A549 (cell line): ENCODE measurements around the gene VBP1. TPM values are rescaled to one million over a fixed set of nuclear protein-coding genes. Genes with fewer than 3 reads are reported as not detected.

Experiments
- ATAC-seq, 2 experiments: fragments of 200-7000 bp in 1 of 2; fragments of >200 bp in 1 of 2; cut with Nextera tagmentation in 1 of 2; cut with Tn5 transposase in 1 of 2; 3 replicates each; pipeline versions ENCODE4 v1.8.0 to v1.9.1; 2018 to 2020; ENCODE audit warnings: mild to moderate bottlenecking in 1 of 2, moderate library complexity in 1 of 2
- CTCF ChIA-PET: fragments of 300-600 bp; sonication (Branson Sonifier 250); formaldehyde crosslinking; extraction: SDS; loops from one replicate; lab custom pipeline; 2021; ENCODE audit warnings: antibody characterized with exemption, inconsistent platforms; lab: Yijun Ruan, JAX
- POLR2A ChIA-PET: fragments of 350-600 bp; formaldehyde crosslinking; extraction: SDS; loops from one replicate; lab custom pipeline; 2021; ENCODE audit warnings: antibody characterized with exemption, inconsistent platforms; lab: Yijun Ruan, JAX
- DNase-seq, 2 experiments: peaks; one replicate each; pipeline versions ENCODE4 v3.0.0 to v3.0.0-alpha.2; 2011 to 2016; ENCODE audit warnings: low read depth in 1 of 2, low spot score in 1 of 2
- FAIRE-seq: peaks from 2 replicates; lab custom pipeline; 2011; peaks lifted over from hg19 to GRCh38; lab: Jason Lieb, UNC
- H3K27ac ChIP-seq, 2 experiments: fragments of >200 bp; sonication (Bioruptor Twin); formaldehyde crosslinking; 3 replicates each; pipeline ENCODE4 v1.5.1; 2016 to 2017
- H3K4me1 ChIP-seq: fragments of >200 bp; sonication (Bioruptor Twin); formaldehyde crosslinking; 3 replicates; pipeline ENCODE4 v1.6.1; 2016
- H3K4me2 ChIP-seq: fragments of >200 bp; sonication (Bioruptor Twin); formaldehyde crosslinking; 3 replicates; pipeline ENCODE4 v1.6.1; 2016
- H3K4me3 ChIP-seq: fragments of >200 bp; sonication (Bioruptor Twin); formaldehyde crosslinking; 3 replicates; pipeline ENCODE4 v1.5.1; 2016
- H3K9me3 ChIP-seq: fragments of >200 bp; sonication (Bioruptor Twin); formaldehyde crosslinking; 3 replicates; pipeline ENCODE4 v1.6.1; 2016
- ATOH8 ChIP-seq: fragments of 250-450 bp; sonication (Bioruptor Pico); IDR thresholded peaks from 2 replicates; pipeline ENCODE4 v1.5.0; 2020; ENCODE audit warnings: low read depth, mild to moderate bottlenecking, moderate library complexity
- BCL3 ChIP-seq: fragments of >200 bp; sonication (Bioruptor Twin); formaldehyde crosslinking; IDR thresholded peaks from 3 replicates; pipeline ENCODE4 v1.6.1; 2016
- CBX2 ChIP-seq: fragments of 200-600 bp; sonication (generic); IDR thresholded peaks from 2 replicates; pipeline ENCODE4 v1.6.1; 2016; ENCODE audit warnings: low read depth, mild to moderate bottlenecking, borderline replicate concordance
- CEBPB ChIP-seq, 2 experiments: fragments of >200 bp in 1 of 2; sonication (Bioruptor Twin) in 1 of 2; formaldehyde crosslinking in 1 of 2; IDR thresholded peaks; 2 replicates each; pipeline ENCODE4 v1.6.1; 2012 to 2016
- CHD2 ChIP-seq: fragments of 150-350 bp; IDR thresholded peaks from 2 replicates; pipeline ENCODE4 v1.6.1; 2014; ENCODE audit warnings: low read length; ENCODE audit not compliant: partially characterized antibody
- EHF ChIP-seq: fragments of 250-450 bp; sonication (Bioruptor Pico); IDR thresholded peaks from 2 replicates; pipeline ENCODE4 v1.5.0; 2020; ENCODE audit warnings: mild to moderate bottlenecking
- EP300 ChIP-seq, 2 experiments: fragments of >200 bp; sonication (Bioruptor Twin); formaldehyde crosslinking; IDR thresholded peaks; 2 replicates in 1 of 2; 3 replicates in 1 of 2; pipeline ENCODE4 v1.6.1; 2016 to 2017
- ESRRA ChIP-seq: fragments of 150-350 bp; IDR thresholded peaks from 2 replicates; pipeline ENCODE4 v1.6.1; 2014; ENCODE audit warnings: mild to moderate bottlenecking, low read length, borderline replicate concordance
- FOSL2 ChIP-seq, 2 experiments: fragments of 450-650 bp in 1 of 2; fragments of >200 bp in 1 of 2; sonication (Bioruptor Twin) in 1 of 2; formaldehyde crosslinking; IDR thresholded peaks; 2 replicates each; pipeline versions ENCODE4 v1.5.0 to v1.6.1; 2016 to 2020; ENCODE audit warnings: mild to moderate bottlenecking in 1 of 2, moderate library complexity in 1 of 2
- HEYL ChIP-seq: fragments of 250-450 bp; sonication (Bioruptor Pico); IDR thresholded peaks from 2 replicates; pipeline ENCODE4 v1.8.0; 2021; ENCODE audit warnings: mild to moderate bottlenecking, moderate library complexity
- HOXB13 ChIP-seq: fragments of 250-450 bp; sonication (Bioruptor Pico); IDR thresholded peaks from 2 replicates; pipeline ENCODE4 v1.5.0; 2020; ENCODE audit warnings: low read depth, mild to moderate bottlenecking, moderate library complexity
- HOXB5 ChIP-seq: fragments of 250-450 bp; sonication (Bioruptor Pico); IDR thresholded peaks from 2 replicates; pipeline ENCODE4 v1.5.0; 2020; ENCODE audit warnings: mild to moderate bottlenecking, moderate library complexity
- KDM5A ChIP-seq: fragments of 200-600 bp; sonication (generic); IDR thresholded peaks from 2 replicates; pipeline ENCODE4 v1.6.1; 2016; ENCODE audit warnings: antibody characterized with exemption, mild to moderate bottlenecking
- MAFK ChIP-seq: fragments of 450-650 bp; IDR thresholded peaks from 2 replicates; pipeline ENCODE4 v1.6.1; 2014; ENCODE audit not compliant: partially characterized antibody
- MAZ ChIP-seq: fragments of 150-350 bp; IDR thresholded peaks from 2 replicates; pipeline ENCODE4 v1.6.1; 2014; ENCODE audit warnings: antibody characterized with exemption, low read depth, low read length, borderline replicate concordance
- MYC ChIP-seq: IDR thresholded peaks from 2 replicates; pipeline ENCODE4 v1.6.1; 2012; ENCODE audit warnings: mild to moderate bottlenecking, inconsistent platforms, low read length, improper control_type of control experiment, borderline replicate concordance
- NPAS2 ChIP-seq: fragments of 250-450 bp; sonication (Bioruptor Pico); IDR thresholded peaks from 2 replicates; pipeline ENCODE4 v1.8.0; 2022; ENCODE audit warnings: mild to moderate bottlenecking, moderate library complexity, borderline replicate concordance
- POLR2AphosphoS2 ChIP-seq: conservative IDR thresholded peaks from 2 replicates; pipeline ENCODE4 v1.6.1; 2012; ENCODE audit warnings: low read length, improper control_type of control experiment, inconsistent platforms
- RARB ChIP-seq: fragments of 250-450 bp; sonication (Bioruptor Pico); IDR thresholded peaks from 2 replicates; pipeline ENCODE4 v1.8.0; 2021; ENCODE audit warnings: mild to moderate bottlenecking, moderate library complexity
- RCOR1 ChIP-seq: fragments of 150-350 bp; IDR thresholded peaks from 2 replicates; pipeline ENCODE4 v1.6.1; 2014; ENCODE audit warnings: antibody characterized with exemption, low read length, low read depth
- REST ChIP-seq: fragments of 200-600 bp; sonication (generic); IDR thresholded peaks from 2 replicates; pipeline ENCODE4 v1.6.1; 2016; ENCODE audit warnings: antibody characterized with exemption, mild to moderate bottlenecking, moderate library complexity
- RFX5 ChIP-seq: fragments of 450-650 bp; IDR thresholded peaks from 2 replicates; pipeline ENCODE4 v1.7.1; 2014; ENCODE audit warnings: antibody characterized with exemption, mild to moderate bottlenecking, moderate library complexity
- SMC3 ChIP-seq: fragments of >200 bp; sonication (Bioruptor Twin); formaldehyde crosslinking; IDR thresholded peaks from 3 replicates; pipeline ENCODE4 v1.6.1; 2018; ENCODE audit warnings: inconsistent platforms
- TFCP2L1 ChIP-seq: fragments of 250-450 bp; sonication (Bioruptor Pico); IDR thresholded peaks from 2 replicates; pipeline ENCODE4 v1.5.0; 2021; ENCODE audit warnings: mild to moderate bottlenecking
- TP53 ChIP-seq: fragments of 250-450 bp; sonication (Bioruptor Pico); IDR thresholded peaks from 2 replicates; pipeline ENCODE4 v1.5.0; 2021; ENCODE audit warnings: mild to moderate bottlenecking, moderate library complexity
- ZC3H11A ChIP-seq: fragments of 450-650 bp; IDR thresholded peaks from 2 replicates; pipeline ENCODE4 v1.6.1; 2014; ENCODE audit warnings: antibody characterized with exemption, mild to moderate bottlenecking
- ZFP36 ChIP-seq: fragments of 450-650 bp; IDR thresholded peaks from 2 replicates; pipeline ENCODE4 v1.6.1; 2014; ENCODE audit warnings: borderline replicate concordance; ENCODE audit not compliant: partially characterized antibody
- ZSCAN20 ChIP-seq: fragments of 250-450 bp; sonication (Bioruptor Pico); IDR thresholded peaks from 2 replicates; pipeline ENCODE4 v1.8.0; 2022; ENCODE audit warnings: mild to moderate bottlenecking, moderate library complexity
- WGBS: methylation state at CpG from one replicate; pipeline ENCODE4 v1.1.6; 2017; ENCODE audit errors: missing lambda C conversion rate; 5-methylcytosine and 5-hydroxymethylcytosine counted together
- polyA minus RNA-seq: library from RNA; depleted of rRNA, polyadenylated mRNA; stranded (reverse); fragments of >200 nt; gene quantifications from 2 replicates; pipeline ENCODE4 v1.2.3, GENCODE V29; 2011; rRNA and poly(A)+ RNA removed
- polyA plus RNA-seq, 4 experiments: library from polyadenylated mRNA; depleted of rRNA in 3 of 4; stranded (reverse); fragments of >200 nt; fragmentation: RNase III in 1 of 4; extraction: RNeasy Plus Mini Kit Qiagen cat#74134 plus additional on column Dnase treatment in 1 of 4; gene quantifications; 2 replicates in 3 of 4; 3 replicates in 1 of 4; pipeline ENCODE4 v1.2.3, GENCODE V29; 2011 to 2017
- TF ChIP-seq, protein P1 (sequence below): IDR thresholded peaks from 2 replicates; pipeline ENCODE4 v1.6.1; 2012
- TF ChIP-seq, protein P2 (sequence below): fragments of 150-350 bp; IDR thresholded peaks from 2 replicates; pipeline ENCODE4 v1.6.1; 2014; ENCODE audit warnings: low read depth, mild to moderate bottlenecking, low read length
- TF ChIP-seq, protein P3 (sequence below): IDR thresholded peaks from 2 replicates; pipeline ENCODE4 v1.6.1; 2012; ENCODE audit warnings: low read depth, borderline replicate concordance

The VBP1 gene, protein sequence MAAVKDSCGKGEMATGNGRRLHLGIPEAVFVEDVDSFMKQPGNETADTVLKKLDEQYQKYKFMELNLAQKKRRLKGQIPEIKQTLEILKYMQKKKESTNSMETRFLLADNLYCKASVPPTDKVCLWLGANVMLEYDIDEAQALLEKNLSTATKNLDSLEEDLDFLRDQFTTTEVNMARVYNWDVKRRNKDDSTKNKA
- 86.8 and 105 TPM in 2 replicates for polyA plus RNA-seq (2011; rRNA removed)
- 22.9 and 24.5 TPM in 2 replicates for polyA plus RNA-seq (2012; cell fraction: cytosol; rRNA removed)
- polyA plus RNA-seq (2012; cell fraction: nucleus; rRNA removed) = 4.9 and 10.9 TPM in 2 replicates
- 70.9 to 77.6 TPM (median 74.3 TPM) in 3 replicates for polyA plus RNA-seq (2017; fragmentation: RNase III; extraction: RNeasy Plus Mini Kit Qiagen cat#74134 plus additional on column Dnase treatment)
- 9.9 and 10.2 TPM in 2 replicates for polyA minus RNA-seq

- peak within 1 kb of the TSS; percentile 96 for H3K4me2 ChIP-seq
- FAIRE-seq = peak; percentile 84
- peak; percentile 90 to 98 for DNase-seq
- peak within 1 kb of the TSS; percentile 99 for H3K4me3 ChIP-seq
- H3K27ac ChIP-seq = peak within 1 kb of the TSS; percentile 94 to 98
- H3K4me1 ChIP-seq = peaks cover 14% of the 10 kb centered on the region
- WGBS = under 1% methylated on average over 17 of the region's 53 CpGs
- ChIA-PET POLR2A (interaction anchor here (0.7 to 1.9 kb wide), 7 partner anchors 9 to 298 kb away, joined by 3 to 10 read pairs (median 5); partner anchors contain the start of gene FUNDC2), CTCF (interaction anchor here (0.5 to 2.2 kb wide), 13 partner anchors 10 to 299 kb away, joined by 3 to 8 read pairs (median 3); no protein-coding TSS in a partner anchor)
- peak; percentile 99 to 100 for ATAC-seq
- H3K9me3 ChIP-seq = no peaks in the 10 kb centered on the region
- TF ChIP-seq ZFP36 (no peak), ZSCAN20 (CRISPR knock-in tag) (no peak), CHD2 (no peak), RCOR1 (no peak), FOSL2 (IDR thresholded peaks at IDR 0.05) (no peak), FOSL2 (CRISPR knock-in tag; IDR thresholded peaks at IDR 0.05) (no peak), BCL3 (0 out of 3 replicates have a peak, but pooled peaks have one; percentile 25), REST (no peak), TFCP2L1 (CRISPR knock-in tag) (no peak), HEYL (CRISPR knock-in tag) (no peak), ESRRA (no peak), EHF (CRISPR knock-in tag) (no peak), CBX2 (no peak), RARB (CRISPR knock-in tag) (no peak), KDM5A (no peak), CEBPB (IDR thresholded peaks at IDR 0.05) (no peak), EP300 (IDR thresholded peaks at IDR 0.05) (no peak), POLR2AphosphoS2 (no peak), MYC (no peak), ATOH8 (CRISPR knock-in tag) (no peak), MAFK (no peak), RFX5 (no peak), MAZ (no peak), TP53 (no peak), HOXB5 (CRISPR knock-in tag) (no peak), NPAS2 (CRISPR knock-in tag) (no peak), SMC3 (peak; percentile 23; the same call in 1 of the 3 replicates), ZC3H11A (no peak), HOXB13 (CRISPR knock-in tag) (no peak)
- TF ChIP-seq, protein P1, sequence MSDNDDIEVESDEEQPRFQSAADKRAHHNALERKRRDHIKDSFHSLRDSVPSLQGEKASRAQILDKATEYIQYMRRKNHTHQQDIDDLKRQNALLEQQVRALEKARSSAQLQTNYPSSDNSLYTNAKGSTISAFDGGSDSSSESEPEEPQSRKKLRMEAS = peak; percentile 8; the same call in 1 of the 2 replicates
- TF ChIP-seq, protein P2, sequence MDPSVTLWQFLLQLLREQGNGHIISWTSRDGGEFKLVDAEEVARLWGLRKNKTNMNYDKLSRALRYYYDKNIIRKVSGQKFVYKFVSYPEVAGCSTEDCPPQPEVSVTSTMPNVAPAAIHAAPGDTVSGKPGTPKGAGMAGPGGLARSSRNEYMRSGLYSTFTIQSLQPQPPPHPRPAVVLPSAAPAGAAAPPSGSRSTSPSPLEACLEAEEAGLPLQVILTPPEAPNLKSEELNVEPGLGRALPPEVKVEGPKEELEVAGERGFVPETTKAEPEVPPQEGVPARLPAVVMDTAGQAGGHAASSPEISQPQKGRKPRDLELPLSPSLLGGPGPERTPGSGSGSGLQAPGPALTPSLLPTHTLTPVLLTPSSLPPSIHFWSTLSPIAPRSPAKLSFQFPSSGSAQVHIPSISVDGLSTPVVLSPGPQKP = no peak
- TF ChIP-seq, protein P3, sequence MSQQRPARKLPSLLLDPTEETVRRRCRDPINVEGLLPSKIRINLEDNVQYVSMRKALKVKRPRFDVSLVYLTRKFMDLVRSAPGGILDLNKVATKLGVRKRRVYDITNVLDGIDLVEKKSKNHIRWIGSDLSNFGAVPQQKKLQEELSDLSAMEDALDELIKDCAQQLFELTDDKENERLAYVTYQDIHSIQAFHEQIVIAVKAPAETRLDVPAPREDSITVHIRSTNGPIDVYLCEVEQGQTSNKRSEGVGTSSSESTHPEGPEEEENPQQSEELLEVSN = no peak
Observed at GRCh38 chrX:155216179-155216939, at the start of gene VBP1. VBP1 (plus strand) TSS chrX:155216460; CDS start chrX:155216483, 23 bp downstream.
